Natural killer cell (primary cell): Measurements from ENCODE around the gene YAP1. TPM values are rescaled to one million over a fixed set of nuclear protein-coding genes. Genes with fewer than 3 reads are reported as not detected.

ENCODE experiments used
- ATAC-seq, 3 donors: fragments of 150-1000 bp in 2 of 3; fragments of 200-7000 bp in 1 of 3; cut with Tn5 transposase; 1 replicate in 1 of 3; 2 replicates in 2 of 3; pipeline ENCODE4 v1.10.0; 2021; ENCODE audit warnings: mild to moderate bottlenecking in 2 of 3, moderate library complexity in 2 of 3
- DNase-seq, 2 donors: peaks; one replicate each; pipeline versions ENCODE4 v3.0.0 to v3.0.0-alpha.2; 2013 to 2021; ENCODE audit warnings: mixed read lengths in 1 of 2
- H3K27ac ChIP-seq: one replicate; pipeline ENCODE4 v1.5.1; 2013; ENCODE audit warnings: mild to moderate bottlenecking, low read length
- H3K27me3 ChIP-seq: one replicate; pipeline ENCODE4 v1.6.1; 2013; ENCODE audit warnings: low read length; ENCODE audit not compliant: control insufficient read depth, insufficient read depth
- H3K36me3 ChIP-seq: one replicate; pipeline ENCODE4 v1.6.1; 2013; ENCODE audit warnings: low read length; ENCODE audit not compliant: control insufficient read depth, insufficient read depth
- H3K4me1 ChIP-seq: one replicate; pipeline ENCODE4 v1.6.1; 2013; ENCODE audit warnings: low read length; ENCODE audit not compliant: control insufficient read depth, insufficient read depth
- H3K4me3 ChIP-seq: one replicate; pipeline ENCODE4 v1.5.1; 2013; ENCODE audit warnings: low read length
- H3K9me3 ChIP-seq: one replicate; pipeline ENCODE4 v1.6.1; 2013; ENCODE audit warnings: low read length; ENCODE audit not compliant: control insufficient read depth, insufficient read depth
- H3K27ac Mint-ChIP-seq, 2 donors: one replicate each; pipeline ENCODE4 v1.8.0; 2022; ENCODE audit warnings: mild to moderate bottlenecking in 2 of 2, mixed read lengths in 2 of 2, moderate library complexity in 1 of 2
- H3K27me3 Mint-ChIP-seq, 2 donors: one replicate each; pipeline ENCODE4 v1.8.0; 2022; ENCODE audit warnings: low read depth in 2 of 2, mixed read lengths in 2 of 2
- H3K36me3 Mint-ChIP-seq: one replicate; pipeline ENCODE4 v1.8.0; 2022; ENCODE audit warnings: mixed read lengths
- H3K4me1 Mint-ChIP-seq, 2 donors: one replicate each; pipeline ENCODE4 v1.8.0; 2022; ENCODE audit warnings: mixed read lengths in 2 of 2
- H3K4me3 Mint-ChIP-seq: one replicate; pipeline ENCODE4 v1.8.0; 2022; ENCODE audit warnings: mild to moderate bottlenecking, moderate library complexity, mixed read lengths
- H3K9me3 Mint-ChIP-seq, 2 donors: one replicate each; pipeline ENCODE4 v1.8.0; 2022; ENCODE audit warnings: mixed read lengths in 2 of 2
- WGBS: methylation state at CpG from one replicate; pipeline ENCODE4 v1.1.7; 2013; ENCODE audit warnings: missing lambda C conversion rate; ENCODE audit not compliant: insufficient coverage; 5-methylcytosine and 5-hydroxymethylcytosine counted together
- intact Hi-C: fragments of 100-400 bp; cut with micrococcal nuclease; formaldehyde crosslinking; loops from one replicate; pipeline ENCODE4 v1.14.2; 2022
- total RNA-seq, 4 donors: library from RNA; stranded (reverse); fragments of 120-200 nt in 1 of 4; gene quantifications; one replicate each; pipeline versions ENCODE4 v1.2.3 to v1.2.4, GENCODE V29; 2013 to 2022
- TF ChIP-seq, protein P1 (sequence below): fragments of 200-600 bp; IDR thresholded peaks from one replicate; pipeline ENCODE4 v1.8.0; 2022; ENCODE audit warnings: antibody characterized with exemption

Gene YAP1
- total RNA-seq, 3 donors from 2014 or later (not counting 1 experiment from before 2014, with no cell fraction given) = not detected

DNA sequence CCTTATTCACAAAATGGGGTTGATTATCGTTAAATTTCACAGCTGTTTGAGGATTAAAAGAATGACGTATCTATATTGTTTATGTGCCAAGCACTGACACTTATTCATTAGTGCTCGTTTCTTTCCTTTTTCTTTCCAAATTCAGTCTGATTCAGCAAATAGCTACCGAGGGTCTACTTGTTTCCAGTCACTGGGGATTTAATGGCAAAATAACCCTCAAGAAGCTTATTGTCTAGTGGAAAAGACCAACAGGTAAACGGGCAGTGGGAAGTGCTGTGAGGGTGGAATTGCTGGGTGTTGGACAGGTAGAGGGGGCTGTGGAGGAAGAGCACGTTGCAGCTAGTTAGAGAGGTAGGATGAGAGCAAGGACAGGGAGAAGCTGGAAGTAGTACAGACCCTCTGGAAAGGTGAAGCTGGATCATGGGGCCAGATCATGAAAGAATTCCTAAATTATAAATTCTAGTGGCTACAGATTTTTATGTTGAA is 158.8 kb downstream of the YAP1 start:
- H3K36me3 ChIP-seq = no peaks in the 10 kb centered on the region

DNA sequence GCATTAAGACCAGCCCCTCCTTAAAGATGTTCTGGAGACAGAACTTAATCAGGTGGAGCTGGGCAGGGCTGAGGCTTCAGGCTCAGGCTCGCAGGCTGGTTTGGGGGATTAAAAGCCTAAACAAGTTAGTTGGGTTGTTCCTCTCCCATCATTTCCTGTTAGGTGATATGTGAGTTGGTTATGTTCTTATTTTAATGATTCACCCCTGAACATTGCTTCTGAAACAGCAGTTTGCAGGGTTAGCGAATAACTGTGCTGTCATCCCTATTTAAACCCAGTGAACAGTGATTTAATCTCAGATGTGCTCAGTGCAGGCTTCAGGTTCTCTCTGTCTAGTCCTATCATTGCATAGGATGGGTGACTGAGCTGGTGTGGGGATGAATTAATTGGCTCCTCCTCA is 159.7 kb downstream of the YAP1 start:
- intact Hi-C loops = no loop called here

More for the DNA sequence above, 158.8 kb downstream of the YAP1 start:
- intact Hi-C loops = no loop called here
- Histone ChIP-seq H3K4me1 (peaks cover 11% of the 10 kb centered on the region), H3K4me3 (no peak overlapping the region), H3K9me3 (no peaks in the 10 kb centered on the region), H3K27me3 (peaks cover 14% of the 10 kb centered on the region), H3K27ac (no peak overlapping the region)
- 20% methylated on average over 5 of the region's 6 CpGs for WGBS
- Mint-ChIP-seq H3K36me3 (no peaks in the 10 kb centered on the region), H3K27me3 (peaks cover 38 to 58% of the 10 kb centered on the region in 2 donors), H3K4me1 (peaks cover 8 to 13% of the 10 kb centered on the region in 2 donors), H3K27ac (no peak overlapping the region), H3K4me3 (peak overlapping the region; percentile 82), H3K9me3 (no peaks in the 10 kb centered on the region)
- TF ChIP-seq, protein P1, sequence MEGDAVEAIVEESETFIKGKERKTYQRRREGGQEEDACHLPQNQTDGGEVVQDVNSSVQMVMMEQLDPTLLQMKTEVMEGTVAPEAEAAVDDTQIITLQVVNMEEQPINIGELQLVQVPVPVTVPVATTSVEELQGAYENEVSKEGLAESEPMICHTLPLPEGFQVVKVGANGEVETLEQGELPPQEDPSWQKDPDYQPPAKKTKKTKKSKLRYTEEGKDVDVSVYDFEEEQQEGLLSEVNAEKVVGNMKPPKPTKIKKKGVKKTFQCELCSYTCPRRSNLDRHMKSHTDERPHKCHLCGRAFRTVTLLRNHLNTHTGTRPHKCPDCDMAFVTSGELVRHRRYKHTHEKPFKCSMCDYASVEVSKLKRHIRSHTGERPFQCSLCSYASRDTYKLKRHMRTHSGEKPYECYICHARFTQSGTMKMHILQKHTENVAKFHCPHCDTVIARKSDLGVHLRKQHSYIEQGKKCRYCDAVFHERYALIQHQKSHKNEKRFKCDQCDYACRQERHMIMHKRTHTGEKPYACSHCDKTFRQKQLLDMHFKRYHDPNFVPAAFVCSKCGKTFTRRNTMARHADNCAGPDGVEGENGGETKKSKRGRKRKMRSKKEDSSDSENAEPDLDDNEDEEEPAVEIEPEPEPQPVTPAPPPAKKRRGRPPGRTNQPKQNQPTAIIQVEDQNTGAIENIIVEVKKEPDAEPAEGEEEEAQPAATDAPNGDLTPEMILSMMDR = no peak
- DNase-seq (no peak), ATAC-seq (no peak)

DNA sequence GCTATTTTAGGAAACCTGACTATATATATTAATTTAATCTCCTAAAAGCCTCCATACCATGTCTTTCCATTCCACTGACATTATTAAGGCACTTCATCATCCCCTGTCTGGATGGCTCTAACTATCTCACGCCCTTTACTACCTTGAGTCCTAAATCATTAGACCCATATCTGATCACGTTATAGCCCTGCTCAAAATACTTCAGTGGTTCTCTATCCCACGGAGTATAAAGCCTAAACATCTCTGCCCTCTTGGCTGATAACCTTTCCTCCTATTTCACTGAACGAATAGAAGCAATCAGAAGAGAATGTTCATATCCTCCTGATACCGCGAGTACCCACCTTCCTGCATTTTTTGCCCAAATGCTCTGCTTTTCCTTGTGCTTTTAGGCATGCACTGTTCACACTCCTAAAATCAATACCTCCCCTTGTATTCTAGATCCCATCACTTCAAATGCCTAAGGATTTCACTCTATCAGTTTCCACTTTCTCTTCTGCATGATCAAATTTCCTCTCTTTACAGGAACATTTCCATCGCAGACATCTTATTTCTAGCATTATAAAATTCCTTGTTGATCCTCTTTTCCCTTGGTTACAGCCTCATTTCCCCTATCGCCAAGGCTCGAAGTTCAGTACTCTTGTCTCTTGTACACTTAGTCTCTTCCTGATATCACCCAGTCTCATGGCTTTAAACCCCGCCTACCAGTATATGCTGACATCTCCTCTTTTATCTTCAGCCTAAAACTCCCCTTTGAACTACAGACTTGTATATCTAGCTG is 162.0 kb downstream of the YAP1 start:
- Mint-ChIP-seq H3K4me3 (no peak overlapping the region), H3K27ac (no peak overlapping the region), H3K9me3 (no peaks in the 10 kb centered on the region), H3K27me3 (peaks cover 53 to 82% of the 10 kb centered on the region in 2 donors), H3K36me3 (no peaks in the 10 kb centered on the region), H3K4me1 (peaks cover 8 to 13% of the 10 kb centered on the region in 2 donors)
- peaks cover 11% of the 10 kb centered on the region for H3K4me1 ChIP-seq
- no peaks in the 10 kb centered on the region for H3K36me3 ChIP-seq
- intact Hi-C loops = no loop called here
- ATAC-seq = no peak
- DNase-seq = peak in 1 of 2 donors; percentile 32
- H3K27ac ChIP-seq = no peak overlapping the region
- H3K4me3 ChIP-seq = no peak overlapping the region
- TF ChIP-seq, protein P1 = no peak
- no peaks in the 10 kb centered on the region for H3K9me3 ChIP-seq
- WGBS = 89% methylated on average over 10 of the region's 10 CpGs
- H3K27me3 ChIP-seq = peaks cover 17% of the 10 kb centered on the region

More for the DNA sequence above, 159.7 kb downstream of the YAP1 start:
- no peaks in the 10 kb centered on the region for H3K9me3 Mint-ChIP-seq
- no peak overlapping the region for H3K27ac Mint-ChIP-seq
- 67% methylated on average over 2 of the region's 2 CpGs for WGBS
- H3K27me3 Mint-ChIP-seq = peaks cover 42 to 62% of the 10 kb centered on the region in 2 donors
- TF ChIP-seq, protein P1 = no peak
- peaks cover 8 to 13% of the 10 kb centered on the region in 2 donors for H3K4me1 Mint-ChIP-seq
- no peak overlapping the region for H3K4me3 Mint-ChIP-seq
- Histone ChIP-seq H3K4me3 (no peak overlapping the region), H3K27ac (no peak overlapping the region), H3K9me3 (no peaks in the 10 kb centered on the region), H3K36me3 (no peaks in the 10 kb centered on the region), H3K27me3 (peaks cover 14% of the 10 kb centered on the region), H3K4me1 (peaks cover 11% of the 10 kb centered on the region)
- ATAC-seq (no peak), DNase-seq (no peak)
- H3K36me3 Mint-ChIP-seq = no peaks in the 10 kb centered on the region
